Urinary bladder (tissue), 4 donors: ENCODE measurements around the gene DMC1. TPM values are rescaled to one million over a fixed set of nuclear protein-coding genes. Genes with fewer than 3 reads are reported as not detected.
A peak's percentile ranks its signal among the peaks of the same experiment; 100 is the strongest.

ENCODE experiments used
- DNase-seq: peaks from one replicate; pipeline ENCODE4 v3.0.0-alpha.2; 2015; ENCODE audit errors: extremely low spot score
- H3K27ac ChIP-seq: one replicate; pipeline ENCODE4 v1.5.1; 2013; ENCODE audit warnings: low read depth, mild to moderate bottlenecking, moderate library complexity
- H3K36me3 ChIP-seq: one replicate; pipeline ENCODE4 v1.6.1; 2013; ENCODE audit warnings: mild to moderate bottlenecking, moderate library complexity; ENCODE audit not compliant: insufficient read depth
- H3K4me1 ChIP-seq: one replicate; pipeline ENCODE4 v1.6.1; 2013; ENCODE audit warnings: mild to moderate bottlenecking, moderate library complexity; ENCODE audit not compliant: insufficient read depth
- H3K4me3 ChIP-seq: one replicate; pipeline ENCODE4 v1.5.1; 2013; ENCODE audit warnings: low read depth, low read length
- WGBS: extraction: QIAGEN DNeasy Blood & Tissue Kit; methylation state at CpG from one replicate; pipeline ENCODE4 v1.1.7; 2013; 5-methylcytosine and 5-hydroxymethylcytosine counted together
- polyA plus RNA-seq: library from polyadenylated mRNA; stranded (reverse); fragments of 200-250 nt; gene quantifications from one replicate; pipeline ENCODE4 v1.2.3, GENCODE V29; 2013
- total RNA-seq: library from RNA; depleted of rRNA; stranded (reverse); fragments of >200 nt; gene quantifications from one replicate; pipeline ENCODE4 v1.2.3, GENCODE V29; 2014
- donor health status: healthy with polysubstance abuse.
- donor health status: healthy.

DMC1 gene
- total and polyA plus RNA-seq, 2 donors = 1.8 to 6.9 TPM

DNA sequence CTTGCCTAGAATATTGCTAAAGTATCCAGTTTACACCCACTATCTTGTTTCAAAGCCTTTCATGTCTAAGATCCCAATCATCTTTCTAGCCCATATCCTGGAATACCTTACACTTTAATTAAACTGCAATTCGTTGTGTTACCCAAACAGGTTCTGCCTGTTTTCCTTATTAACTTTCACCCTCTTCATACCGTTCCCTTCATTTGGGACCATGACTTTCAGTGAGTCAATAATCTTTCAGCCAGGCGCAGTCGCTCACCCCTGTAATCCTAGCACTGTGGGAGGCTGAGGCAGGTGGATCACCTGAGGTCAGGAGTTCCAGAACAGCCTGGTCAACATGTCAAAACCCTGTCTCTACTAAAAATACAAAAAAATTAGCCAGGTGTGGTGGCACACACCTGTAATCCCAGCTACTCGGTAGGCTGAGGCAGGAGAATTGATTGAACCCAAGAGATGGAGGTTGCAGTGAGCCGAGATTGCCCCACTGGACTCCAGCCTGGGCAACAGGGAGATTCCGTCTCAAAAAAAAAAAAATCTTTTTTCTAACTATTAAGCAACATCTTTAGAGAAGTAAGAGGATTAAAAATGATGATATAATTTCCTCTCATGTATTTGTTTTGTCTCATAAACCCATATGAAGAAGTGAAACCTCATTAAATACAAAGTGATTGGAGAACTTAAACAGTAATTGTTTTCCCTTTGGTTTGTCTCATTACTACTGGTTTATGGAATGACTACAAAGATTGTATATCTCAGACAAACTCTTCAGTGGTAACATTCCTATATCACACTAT is 20.7 kb downstream of the DMC1 start:
- 85% methylated on average over 7 of the region's 7 CpGs for WGBS

DNA sequence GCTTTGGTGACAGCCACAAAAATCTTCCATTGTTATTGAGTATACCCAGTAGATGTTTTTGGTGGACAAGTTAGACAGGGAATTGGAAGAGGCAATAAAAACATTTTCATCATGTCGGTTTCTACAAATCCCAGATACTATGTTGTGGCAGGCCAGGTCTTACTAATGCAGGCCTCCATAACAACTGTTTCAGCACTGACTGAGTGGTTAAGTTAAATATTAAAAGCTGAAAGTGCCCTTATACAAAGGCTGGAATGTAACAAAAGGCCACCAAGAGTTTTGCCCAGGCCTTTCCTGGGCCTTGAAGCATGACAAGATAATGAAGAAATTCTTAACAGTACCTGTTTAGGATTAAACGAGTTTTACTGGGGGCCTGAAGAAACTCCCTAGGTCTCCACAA is 29.3 kb downstream of the DMC1 start:
- 68% methylated on average over 2 of the region's 2 CpGs for WGBS
- Histone ChIP-seq H3K27ac (no peak overlapping the region), H3K4me1 (no peaks in the 10 kb centered on the region), H3K4me3 (no peak overlapping the region), H3K36me3 (no peaks in the 10 kb centered on the region)
- no peak for DNase-seq

More for the DNA sequence above, 20.7 kb downstream of the DMC1 start:
- Histone ChIP-seq H3K4me3 (no peak overlapping the region), H3K4me1 (no peaks in the 10 kb centered on the region), H3K36me3 (no peaks in the 10 kb centered on the region), H3K27ac (peak overlapping the region; percentile 10)
- no peak for DNase-seq

DNA sequence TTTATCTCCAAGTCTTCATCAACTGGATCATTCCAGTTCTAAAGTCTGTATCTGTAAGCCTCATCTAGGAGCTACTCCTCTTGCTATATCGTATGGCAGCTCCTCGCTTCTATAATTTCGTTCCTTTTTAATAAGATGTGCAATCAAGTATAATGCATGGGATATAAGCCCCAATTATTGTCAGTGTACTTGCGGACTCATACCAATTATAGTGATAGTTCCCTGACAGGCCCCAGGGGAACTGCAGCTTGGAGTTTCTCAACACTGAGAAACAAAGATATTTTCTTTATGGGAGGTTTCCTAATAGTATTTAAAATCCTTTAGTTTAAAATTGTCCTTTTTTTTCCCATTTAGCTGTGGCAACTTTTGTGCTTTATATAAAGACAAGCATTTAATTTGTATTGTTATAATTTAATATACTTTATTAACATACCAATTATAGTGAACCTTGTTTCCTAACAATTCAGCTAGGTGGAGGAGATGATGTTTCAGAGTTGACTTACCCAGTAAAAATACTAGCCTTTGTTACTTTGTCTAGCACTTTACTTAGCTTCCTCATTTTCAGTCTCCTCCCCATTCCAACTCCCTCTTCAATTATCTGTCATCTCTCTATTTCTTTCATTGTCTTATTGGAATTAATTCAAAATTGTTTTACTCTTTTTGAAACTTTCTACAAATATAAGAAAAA is 38.6 kb downstream of the DMC1 start:
- 89% methylated on average over 4 of the region's 4 CpGs for WGBS
- H3K36me3 ChIP-seq = no peaks in the 10 kb centered on the region
- H3K4me1 ChIP-seq = no peaks in the 10 kb centered on the region
- H3K27ac ChIP-seq = no peak overlapping the region
- no peak overlapping the region for H3K4me3 ChIP-seq
- DNase-seq = no peak

DNA sequence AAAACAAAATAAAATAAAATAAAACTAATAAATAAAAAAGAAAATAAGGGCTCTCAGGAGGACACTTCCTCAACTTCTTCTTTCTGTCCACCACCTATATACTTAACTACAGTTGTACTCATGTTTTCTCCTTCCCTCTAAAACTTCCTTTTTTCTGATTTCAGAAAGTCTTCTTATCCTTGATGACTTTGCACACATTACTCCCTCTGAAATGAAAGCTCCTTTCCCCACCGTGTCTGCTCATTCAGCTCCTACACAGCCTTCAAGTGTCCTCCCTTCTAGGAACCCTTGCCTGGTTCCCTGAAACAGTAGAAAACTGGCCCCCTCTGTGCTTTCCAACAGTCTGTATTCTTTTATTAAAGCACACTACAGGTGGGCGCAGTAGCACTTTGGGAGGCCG is 45.6 kb downstream of the DMC1 start:
- no peaks in the 10 kb centered on the region for H3K4me1 ChIP-seq
- 87% methylated on average over 3 of the region's 3 CpGs for WGBS
- H3K4me3 ChIP-seq = no peak overlapping the region
- H3K27ac ChIP-seq = no peak overlapping the region
- H3K36me3 ChIP-seq = peaks cover 3% of the 10 kb centered on the region
- DNase-seq = no peak

DNA sequence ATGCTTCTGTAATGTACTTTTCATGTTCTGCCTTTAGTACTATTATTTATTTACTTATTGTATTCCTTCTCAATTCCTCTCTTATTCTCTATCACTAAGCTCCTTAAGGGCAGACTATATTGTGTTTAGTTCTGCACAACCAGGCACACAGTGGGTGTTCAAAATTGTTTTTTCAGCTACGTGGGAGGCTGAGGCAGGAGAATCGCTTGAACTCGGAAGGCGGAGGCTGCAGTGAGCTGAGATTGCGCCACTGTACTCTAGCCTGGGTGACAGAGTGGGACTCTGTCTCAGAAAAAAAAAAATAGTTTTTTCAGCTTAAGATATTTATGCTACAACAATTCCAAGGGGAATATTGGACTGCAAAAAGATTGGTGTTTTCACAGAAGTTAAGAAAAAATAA is 46.5 kb downstream of the DMC1 start:
- 96% methylated on average over 5 of the region's 5 CpGs for WGBS
- DNase-seq = no peak
- no peak overlapping the region for H3K4me3 ChIP-seq
- peaks cover 3% of the 10 kb centered on the region for H3K36me3 ChIP-seq
- no peak overlapping the region for H3K27ac ChIP-seq
- no peaks in the 10 kb centered on the region for H3K4me1 ChIP-seq

DNA sequence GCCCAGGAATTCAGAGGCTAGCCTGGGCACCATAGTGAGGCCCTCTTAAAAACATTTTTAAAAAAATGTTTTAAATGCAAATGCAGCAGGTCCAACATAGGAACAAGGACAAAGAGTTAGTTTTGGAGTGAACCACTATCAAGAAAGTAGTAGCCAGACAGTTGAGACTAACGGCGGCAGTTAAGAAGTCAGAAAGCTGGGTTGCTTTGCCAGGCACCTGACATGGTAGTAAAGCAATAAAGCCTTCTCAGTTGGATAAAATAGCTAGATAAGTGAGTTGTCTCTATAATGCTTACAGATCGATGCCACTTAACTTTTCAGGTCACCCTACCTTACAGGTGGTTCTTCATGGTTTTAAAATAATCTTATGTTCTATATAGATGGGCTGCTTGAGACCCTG is 47.0 kb downstream of the DMC1 start:
- Histone ChIP-seq H3K4me3 (no peak overlapping the region), H3K27ac (no peak overlapping the region), H3K4me1 (no peaks in the 10 kb centered on the region), H3K36me3 (peaks cover 3% of the 10 kb centered on the region)
- WGBS = 86% methylated on average over 3 of the region's 3 CpGs
- no peak for DNase-seq

DNA sequence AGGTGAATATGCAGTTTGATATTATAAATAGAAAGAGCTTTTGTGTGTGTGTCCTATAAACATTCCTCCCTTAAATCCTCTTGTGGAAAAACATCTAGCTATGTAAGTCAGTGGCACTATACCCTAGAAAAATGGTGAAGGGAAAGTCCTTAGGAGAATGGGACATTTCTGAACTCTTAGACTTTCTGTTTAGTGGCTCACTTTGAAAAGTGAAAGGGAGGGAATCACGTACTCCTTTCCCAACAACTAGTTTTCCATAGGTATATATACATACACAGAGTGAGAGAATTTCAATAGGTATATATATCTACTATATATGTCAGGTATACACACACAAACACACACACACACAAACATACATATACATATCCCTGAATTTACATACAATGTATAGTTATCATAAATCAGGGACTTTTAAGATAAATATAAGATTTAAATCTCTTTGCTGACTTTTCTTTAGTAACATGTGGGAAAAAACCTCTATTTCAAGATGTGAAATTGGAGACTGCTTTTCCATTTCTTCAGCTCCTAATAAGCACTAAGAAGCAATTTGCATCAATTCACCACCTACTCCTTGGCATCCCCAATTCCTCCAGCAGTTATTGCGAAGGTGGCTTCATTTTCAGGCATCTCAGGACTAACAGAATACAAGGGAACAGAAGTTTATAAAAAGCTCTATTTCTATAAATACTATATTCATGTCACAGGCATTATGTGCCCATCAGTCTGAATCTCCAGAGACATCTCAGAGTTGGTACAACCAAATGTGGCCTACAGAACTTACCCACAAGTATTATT is 50.3 kb downstream of the DMC1 start:
- no peak overlapping the region for H3K4me3 ChIP-seq
- no peak for DNase-seq
- no peaks in the 10 kb centered on the region for H3K4me1 ChIP-seq
- no peak overlapping the region for H3K27ac ChIP-seq
- 95% methylated on average over 2 of the region's 2 CpGs for WGBS
- peaks cover 3% of the 10 kb centered on the region for H3K36me3 ChIP-seq

DNA sequence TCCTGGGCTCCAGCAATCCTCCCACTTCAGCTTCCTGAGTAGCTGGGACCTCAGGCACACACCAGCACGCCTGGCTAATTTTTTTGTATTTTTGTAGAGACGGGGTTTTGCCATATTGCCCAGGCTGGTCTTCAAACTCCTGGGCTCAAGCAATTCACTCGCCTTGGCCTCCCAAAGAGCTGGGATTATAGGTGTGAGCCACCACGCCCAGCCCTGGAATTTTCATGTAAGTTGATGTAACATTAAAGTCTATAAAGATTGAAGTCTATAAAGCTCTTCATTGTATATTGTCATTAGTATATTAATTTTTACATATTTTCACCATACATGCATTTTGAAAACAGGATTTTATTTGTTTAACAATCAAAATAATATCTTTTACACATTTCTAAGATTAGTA is 51.4 kb downstream of the DMC1 start:
- no peak overlapping the region for H3K27ac ChIP-seq
- H3K4me3 ChIP-seq = no peak overlapping the region
- 94% methylated on average over 4 of the region's 4 CpGs for WGBS
- peaks cover 3% of the 10 kb centered on the region for H3K36me3 ChIP-seq
- no peak for DNase-seq
- H3K4me1 ChIP-seq = no peaks in the 10 kb centered on the region

DNA sequence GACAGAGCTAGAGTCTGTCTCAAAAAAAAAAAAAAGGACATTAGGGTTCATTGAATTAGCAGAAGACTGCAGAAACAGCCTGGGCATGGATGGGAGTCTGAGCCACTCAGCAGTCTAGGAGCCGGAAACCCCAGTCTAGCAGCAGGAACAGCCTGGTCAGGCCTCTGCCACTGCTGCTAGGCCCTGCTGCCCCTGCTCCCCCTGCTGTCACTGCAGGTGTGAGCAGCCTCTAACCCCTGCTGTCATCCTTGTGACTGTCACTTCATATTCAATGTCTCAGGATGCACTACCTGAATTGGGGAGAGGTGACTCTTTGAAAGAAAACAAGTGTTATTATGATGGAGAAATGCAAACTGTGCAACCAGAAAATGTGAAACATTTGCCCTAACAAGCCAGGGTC is 56.9 kb downstream of the DMC1 start:
- no peak for DNase-seq
- H3K4me3 ChIP-seq = no peak overlapping the region
- WGBS = 96% methylated on average over 1 of the region's 1 CpG
- H3K36me3 ChIP-seq = no peaks in the 10 kb centered on the region
- no peaks in the 10 kb centered on the region for H3K4me1 ChIP-seq
- H3K27ac ChIP-seq = no peak overlapping the region

DNA sequence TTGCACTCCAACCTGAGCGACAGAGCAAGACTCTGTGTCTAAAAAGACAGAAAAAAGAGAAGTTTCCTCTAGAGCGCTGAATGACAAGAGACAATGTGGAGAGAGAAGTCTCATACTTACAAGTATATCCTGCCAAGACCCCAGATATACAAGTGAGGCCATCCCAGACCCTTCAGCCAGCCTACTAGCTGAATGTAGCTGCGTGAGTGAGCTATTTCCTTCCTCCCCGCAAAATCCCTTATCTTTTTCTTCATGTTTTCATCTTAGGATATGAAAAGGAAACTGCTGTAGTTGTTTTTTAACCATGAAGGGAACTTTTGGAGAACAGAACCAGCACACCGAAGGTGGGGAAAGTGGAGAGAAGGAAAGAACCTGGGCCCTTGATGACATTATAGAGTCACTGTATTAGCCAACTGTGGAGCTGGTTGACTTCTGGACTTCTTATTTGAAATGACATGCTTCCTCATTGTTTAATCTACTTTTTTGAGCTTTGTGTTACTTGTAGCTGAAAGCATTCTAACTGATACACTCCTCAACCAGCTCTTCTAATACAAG is 59.5 kb downstream of the DMC1 start:
- no peaks in the 10 kb centered on the region for H3K4me1 ChIP-seq
- no peak overlapping the region for H3K4me3 ChIP-seq
- no peaks in the 10 kb centered on the region for H3K36me3 ChIP-seq
- no peak overlapping the region for H3K27ac ChIP-seq
- no peak for DNase-seq
- WGBS = 85% methylated on average over 5 of the region's 5 CpGs

DNA sequence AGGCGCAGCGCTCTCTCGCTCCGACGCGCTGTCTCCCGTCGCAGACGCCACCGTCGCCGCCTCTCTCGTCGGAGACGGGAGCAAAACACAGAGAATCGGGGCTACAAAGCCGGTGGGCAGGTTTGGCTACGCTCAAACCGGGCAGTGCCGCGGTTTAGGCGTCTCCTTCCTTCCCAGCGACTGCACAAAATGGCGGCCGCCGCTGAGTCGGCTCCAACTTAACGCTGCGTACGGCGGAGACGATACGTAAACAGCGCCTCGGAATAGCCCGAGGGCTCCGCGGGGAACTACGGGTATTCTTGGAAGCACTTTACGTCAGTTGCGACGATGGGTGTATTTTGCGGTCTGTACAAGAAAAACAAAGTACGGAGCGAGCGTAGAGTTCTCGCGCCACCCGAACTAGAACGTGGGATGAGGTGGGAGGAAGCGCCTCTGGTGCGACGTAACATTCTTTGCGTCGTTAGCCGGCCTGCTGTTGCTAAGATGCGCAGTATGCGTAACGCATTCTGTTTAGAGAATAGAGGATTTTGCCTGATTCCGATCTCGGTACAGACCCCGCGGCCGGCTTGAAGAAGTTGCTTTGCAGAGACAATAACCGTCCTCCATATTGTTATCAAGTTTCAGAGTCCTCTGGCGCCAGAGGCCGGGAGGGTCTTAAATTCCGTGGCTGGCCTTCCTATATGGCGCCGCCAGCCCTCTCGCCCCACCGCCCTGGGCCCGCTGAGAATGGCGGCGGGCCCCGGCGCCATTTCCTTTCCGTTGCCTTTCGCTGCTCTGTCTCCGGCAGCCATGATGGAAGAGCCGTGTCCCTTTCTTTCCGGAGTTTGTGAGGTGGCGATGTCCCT is 63.6 kb downstream of the DMC1 start, which contains the start of gene DDX17:
Gene DDX17, minus strand, starts transcription at position 194 of the 845 bp plus-strand sequence.
- peaks cover 3% of the 10 kb centered on the region for H3K36me3 ChIP-seq
- WGBS = under 1% methylated on average over 83 of the region's 83 CpGs
- H3K27ac ChIP-seq = peak within 1 kb of the TSS; percentile 100
- no peaks in the 10 kb centered on the region for H3K4me1 ChIP-seq
- H3K4me3 ChIP-seq = peak within 1 kb of the TSS; percentile 79
- DNase-seq = peak; percentile 98

DNA sequence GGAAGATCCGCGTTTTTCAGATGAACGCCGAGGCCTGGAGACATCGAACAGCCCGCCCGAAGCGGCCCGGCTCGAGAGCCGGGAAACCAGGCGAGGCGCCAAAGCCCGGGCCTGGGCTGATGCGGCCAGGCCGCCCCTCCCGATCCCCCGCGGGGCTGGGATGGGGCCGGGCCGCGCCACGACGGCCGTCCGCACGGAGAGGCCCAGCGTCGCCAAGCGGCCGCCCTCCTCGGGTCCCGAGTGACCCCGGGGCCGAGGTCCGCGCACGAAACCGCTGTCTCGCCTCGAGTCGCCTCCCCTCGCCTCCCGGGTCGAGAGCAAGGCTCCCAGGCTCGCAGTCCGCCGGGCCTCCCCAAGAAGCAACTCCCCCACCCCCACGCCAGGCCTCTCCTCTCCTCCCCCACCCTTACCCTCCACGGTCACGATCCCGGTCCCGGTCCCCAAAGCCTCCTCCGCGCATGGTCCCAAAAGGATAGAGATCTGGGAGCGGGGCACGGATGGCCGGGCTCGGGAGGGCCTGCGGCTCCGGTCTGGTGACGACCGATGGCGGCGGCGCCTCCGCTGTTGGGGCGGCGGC is 64.4 kb downstream of the DMC1 start:
- WGBS = under 1% methylated on average over 69 of the region's 69 CpGs
- no peak for DNase-seq
- H3K4me1 ChIP-seq = no peaks in the 10 kb centered on the region
- H3K27ac ChIP-seq = peak overlapping the region; percentile 100
- peak overlapping the region; percentile 79 for H3K4me3 ChIP-seq
- peaks cover 3% of the 10 kb centered on the region for H3K36me3 ChIP-seq
